Dendritic cell treated with granulocyte-macrophage colony-stimulating factor and Interleukin-4, amounts not matched to agents 40 ng/mL and 50 ng/mL, for 4 days (primary cell): ENCODE measurements around the gene RRAGB.
"Not testable (repeated sequence)": the region's sequence is repeated elsewhere in the genome, so short reads cannot be mapped to it uniquely, and the experiment has no call there.

ENCODE experiments used
- H3K27ac Mint-ChIP-seq: one replicate; pipeline ENCODE4 v1.8.0; 2022; ENCODE audit warnings: mild to moderate bottlenecking, mixed read lengths
- H3K27me3 Mint-ChIP-seq: one replicate; pipeline ENCODE4 v1.8.0; 2022; ENCODE audit warnings: mild to moderate bottlenecking, mixed read lengths
- H3K36me3 Mint-ChIP-seq: one replicate; pipeline ENCODE4 v1.8.0; 2022; ENCODE audit warnings: low read depth, mixed read lengths
- H3K4me1 Mint-ChIP-seq: one replicate; pipeline ENCODE4 v1.8.0; 2022; ENCODE audit warnings: low read depth, mixed read lengths
- H3K4me3 Mint-ChIP-seq: one replicate; pipeline ENCODE4 v1.8.0; 2022; ENCODE audit warnings: mild to moderate bottlenecking, moderate library complexity, mixed read lengths
- H3K9me3 Mint-ChIP-seq: one replicate; pipeline ENCODE4 v1.8.0; 2022; ENCODE audit warnings: mixed read lengths
- intact Hi-C: fragments of 100-400 bp; cut with micrococcal nuclease; formaldehyde crosslinking; loops from one replicate; pipeline ENCODE4 v1.15.0; 2022

The RRAGB gene

DNA sequence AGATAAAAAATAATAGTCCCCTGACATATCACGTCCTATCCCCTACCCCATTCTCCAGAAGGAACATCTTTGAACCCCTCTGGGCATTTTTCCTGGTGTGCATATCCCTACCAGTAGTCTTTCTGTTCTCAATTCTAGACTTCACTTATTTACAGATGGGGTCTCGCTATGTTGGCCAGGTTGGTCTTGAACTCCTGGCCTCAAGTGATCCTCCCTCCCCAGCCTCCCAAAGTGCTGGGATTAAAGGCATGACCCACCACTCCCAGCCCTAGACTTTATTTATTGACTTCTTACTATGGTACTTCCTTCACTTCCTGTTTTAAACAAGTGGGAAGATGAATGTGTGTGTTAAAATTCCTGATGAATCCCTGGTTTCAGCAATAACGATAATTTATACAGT lies 612 bp upstream of the RRAGB start:
- intact Hi-C loops, result loop anchor here (10.0 kb wide), 2 partner anchors 848 to 1532 kb away; partner anchors contain the start of genes FAM120C and UBQLN2
- peaks cover 35% of the 10 kb centered on the region for H3K4me1 Mint-ChIP-seq
- H3K9me3 Mint-ChIP-seq, result no peaks in the 10 kb centered on the region
- peak overlapping the region; percentile 88 for H3K4me3 Mint-ChIP-seq
- H3K27ac Mint-ChIP-seq, result peak overlapping the region; percentile 87
- no peaks in the 10 kb centered on the region for H3K27me3 Mint-ChIP-seq
- H3K36me3 Mint-ChIP-seq, result peaks cover 29% of the 10 kb centered on the region

DNA sequence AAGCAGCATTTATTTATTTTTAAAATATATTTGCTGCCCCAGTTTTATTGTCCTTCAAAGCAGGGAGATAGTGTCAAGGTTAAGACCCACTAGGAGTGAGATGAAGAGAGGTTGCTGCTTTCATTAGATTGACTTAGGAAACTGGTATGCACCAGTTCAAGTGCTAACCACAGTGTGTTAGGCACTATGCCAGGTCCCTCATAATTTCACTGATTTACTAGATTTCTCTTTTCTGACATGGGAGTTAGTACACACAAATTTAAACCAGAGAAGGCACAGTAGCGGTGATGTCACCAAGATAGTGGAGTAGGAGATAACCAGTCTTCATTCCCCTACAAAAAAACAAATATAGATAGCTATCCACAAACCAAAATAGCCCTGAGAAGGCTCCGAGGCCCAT lies 14.3 kb downstream of the RRAGB start:
- peaks cover 66% of the 10 kb centered on the region for H3K36me3 Mint-ChIP-seq
- H3K27me3 Mint-ChIP-seq, result no peaks in the 10 kb centered on the region
- no peak overlapping the region for H3K4me3 Mint-ChIP-seq
- intact Hi-C loops, result no loop called here
- H3K27ac Mint-ChIP-seq, result no peak overlapping the region
- H3K4me1 Mint-ChIP-seq, result no peaks in the 10 kb centered on the region
- H3K9me3 Mint-ChIP-seq, result no peaks in the 10 kb centered on the region

- H3K4me3 Mint-ChIP-seq, result no peak overlapping the region
- intact Hi-C loops, result no loop called here
- H3K9me3 Mint-ChIP-seq, result no peaks in the 10 kb centered on the region
- H3K4me1 Mint-ChIP-seq, result no peaks in the 10 kb centered on the region
- no peak overlapping the region for H3K27ac Mint-ChIP-seq
- peaks cover 82% of the 10 kb centered on the region for H3K36me3 Mint-ChIP-seq
- no peaks in the 10 kb centered on the region for H3K27me3 Mint-ChIP-seq
Measured at GRCh38 chrX:55738969-55739368, 21.4 kb downstream of the RRAGB start.

GRCh38 chrX:55742649-55743048 lies 25.1 kb downstream of the RRAGB start:
- no peak overlapping the region for H3K4me3 Mint-ChIP-seq
- H3K27me3 Mint-ChIP-seq, result no peaks in the 10 kb centered on the region
- H3K36me3 Mint-ChIP-seq, result peaks cover 68% of the 10 kb centered on the region
- H3K4me1 Mint-ChIP-seq, result no peaks in the 10 kb centered on the region
- H3K9me3 Mint-ChIP-seq, result no peaks in the 10 kb centered on the region
- no peak overlapping the region for H3K27ac Mint-ChIP-seq
- intact Hi-C loops, result no loop called here

GRCh38 chrX:55748463-55748862 lies 30.9 kb downstream of the RRAGB start:
- H3K27me3 Mint-ChIP-seq, H3K4me1 Mint-ChIP-seq, H3K4me3 Mint-ChIP-seq, H3K9me3 Mint-ChIP-seq, intact Hi-C loops, H3K27ac Mint-ChIP-seq: not testable (repeated sequence)
- H3K36me3 Mint-ChIP-seq, result peaks cover 56% of the 10 kb centered on the region

DNA sequence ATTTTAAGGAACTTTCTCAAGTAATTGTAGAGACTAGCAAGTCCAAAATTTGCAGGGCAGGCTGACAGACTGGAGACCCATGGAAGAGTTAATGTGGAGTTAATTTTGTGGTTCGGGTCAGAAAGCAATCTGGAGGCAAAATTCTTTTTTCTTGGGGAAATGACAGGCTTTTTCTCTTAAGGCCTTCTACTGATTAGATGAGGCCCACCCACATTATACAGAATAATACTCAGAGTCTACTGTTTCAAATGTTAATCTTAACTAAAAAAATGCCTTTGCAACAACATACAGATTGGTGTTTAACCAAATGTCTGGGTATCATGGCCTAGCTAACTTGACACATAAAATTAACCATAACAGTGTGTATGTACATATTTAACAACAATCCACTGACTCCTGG lies 32.7 kb downstream of the RRAGB start:
- intact Hi-C loops, result no loop called here
- Mint-ChIP-seq H3K27ac (no peak overlapping the region), H3K27me3 (no peaks in the 10 kb centered on the region), H3K4me3 (no peak overlapping the region), H3K9me3 (no peaks in the 10 kb centered on the region), H3K4me1 (no peaks in the 10 kb centered on the region), H3K36me3 (peaks cover 53% of the 10 kb centered on the region)

DNA sequence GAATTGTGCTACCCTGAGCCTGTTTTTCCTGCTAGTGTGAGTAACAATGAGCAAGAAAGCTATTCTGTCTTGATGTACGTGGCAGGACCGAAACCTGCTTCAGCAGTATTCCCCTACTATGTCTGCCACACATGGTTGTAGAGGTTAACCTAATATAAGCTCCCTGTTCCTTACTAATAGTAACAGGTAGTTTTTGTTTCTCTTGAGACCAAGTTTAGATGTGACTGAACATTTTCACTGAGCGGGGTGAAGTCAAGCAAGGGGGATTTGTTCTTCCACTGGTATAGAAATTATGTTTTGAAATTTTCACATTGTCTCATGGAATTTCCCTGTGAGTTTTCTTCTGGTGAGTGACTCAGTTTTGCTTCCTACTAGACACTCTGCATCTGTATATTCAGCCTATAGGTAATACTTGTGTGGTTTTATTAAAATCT lies 37.3 kb downstream of the RRAGB start:
- no peak overlapping the region for H3K27ac Mint-ChIP-seq
- no peaks in the 10 kb centered on the region for H3K9me3 Mint-ChIP-seq
- intact Hi-C loops, result no loop called here
- no peak overlapping the region for H3K4me3 Mint-ChIP-seq
- H3K36me3 Mint-ChIP-seq, result peaks cover 45% of the 10 kb centered on the region
- H3K4me1 Mint-ChIP-seq, result no peaks in the 10 kb centered on the region
- H3K27me3 Mint-ChIP-seq, result no peaks in the 10 kb centered on the region

DNA sequence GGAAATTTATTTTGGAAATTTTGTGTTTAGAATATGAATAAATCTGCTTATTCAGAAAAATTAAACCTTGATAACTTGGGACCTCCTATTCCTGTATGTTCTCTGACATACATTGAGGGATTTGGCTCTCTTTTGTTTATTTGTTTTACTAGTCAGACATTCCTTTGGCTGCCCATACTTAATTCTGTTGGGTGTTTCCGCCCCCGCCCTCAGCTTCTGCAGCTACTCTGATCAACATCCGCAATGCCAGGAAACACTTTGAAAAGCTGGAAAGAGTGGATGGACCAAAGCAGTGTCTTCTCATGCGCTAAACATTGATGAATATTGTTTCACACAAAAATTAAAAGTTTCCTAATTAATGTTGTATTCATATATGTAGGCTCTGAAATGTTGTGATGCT lies 40.5 kb downstream of the RRAGB start:
- no peaks in the 10 kb centered on the region for H3K9me3 Mint-ChIP-seq
- H3K36me3 Mint-ChIP-seq, result peaks cover 40% of the 10 kb centered on the region
- intact Hi-C loops, result no loop called here
- H3K4me3 Mint-ChIP-seq, result no peak overlapping the region
- H3K27me3 Mint-ChIP-seq, result no peaks in the 10 kb centered on the region
- no peaks in the 10 kb centered on the region for H3K4me1 Mint-ChIP-seq
- H3K27ac Mint-ChIP-seq, result no peak overlapping the region

DNA sequence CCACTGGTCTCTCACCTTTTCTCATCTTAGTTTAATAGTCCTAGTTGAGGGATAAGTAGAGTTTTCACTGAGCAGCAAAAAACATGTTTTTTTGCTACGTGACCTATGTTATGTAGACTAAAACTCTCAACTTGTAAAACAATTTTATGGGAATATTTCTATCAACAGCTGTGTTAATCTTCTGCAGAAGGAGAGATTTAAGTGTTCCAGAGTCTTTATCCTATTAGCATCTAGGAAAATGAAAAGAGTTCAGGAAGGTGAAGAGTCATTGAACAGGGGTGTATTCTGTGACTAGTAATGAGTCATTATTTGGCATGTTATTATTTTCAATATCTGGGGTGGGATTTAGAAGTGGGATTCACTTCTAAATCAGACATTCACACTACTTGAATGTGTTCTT lies 41.9 kb downstream of the RRAGB start:
- H3K4me1 Mint-ChIP-seq, result no peaks in the 10 kb centered on the region
- no peak overlapping the region for H3K4me3 Mint-ChIP-seq
- H3K9me3 Mint-ChIP-seq, result no peaks in the 10 kb centered on the region
- H3K27me3 Mint-ChIP-seq, result no peaks in the 10 kb centered on the region
- peaks cover 40% of the 10 kb centered on the region for H3K36me3 Mint-ChIP-seq
- intact Hi-C loops, result no loop called here
- no peak overlapping the region for H3K27ac Mint-ChIP-seq

GRCh38 chrX:55767100-55767499 lies 49.6 kb downstream of the RRAGB start:
- no peaks in the 10 kb centered on the region for H3K4me1 Mint-ChIP-seq
- H3K4me3 Mint-ChIP-seq, result no peak overlapping the region
- no peaks in the 10 kb centered on the region for H3K9me3 Mint-ChIP-seq
- H3K36me3 Mint-ChIP-seq, result peaks cover 22% of the 10 kb centered on the region
- intact Hi-C loops, result no loop called here
- H3K27ac Mint-ChIP-seq, result no peak overlapping the region
- H3K27me3 Mint-ChIP-seq, result no peaks in the 10 kb centered on the region

GRCh38 chrX:55774419-55774818 lies 56.9 kb downstream of the RRAGB start:
- H3K27me3 Mint-ChIP-seq, intact Hi-C loops: not testable (repeated sequence)
- peaks cover 32% of the 10 kb centered on the region for H3K36me3 Mint-ChIP-seq

GRCh38 chrX:55777596-55777995 lies 60.0 kb downstream of the RRAGB start:
- intact Hi-C loops, result no loop called here
- no peak overlapping the region for H3K4me3 Mint-ChIP-seq
- H3K36me3 Mint-ChIP-seq, result peaks cover 20% of the 10 kb centered on the region
- H3K9me3 Mint-ChIP-seq, result no peaks in the 10 kb centered on the region
- H3K27ac Mint-ChIP-seq, result no peak overlapping the region
- no peaks in the 10 kb centered on the region for H3K27me3 Mint-ChIP-seq
- H3K4me1 Mint-ChIP-seq, result no peaks in the 10 kb centered on the region

More at GRCh38 chrX:55774419-55774818, 56.9 kb downstream of the RRAGB start:
- not testable (repeated sequence) for H3K27ac Mint-ChIP-seq, H3K9me3 Mint-ChIP-seq, H3K4me1 Mint-ChIP-seq, H3K4me3 Mint-ChIP-seq

DNA sequence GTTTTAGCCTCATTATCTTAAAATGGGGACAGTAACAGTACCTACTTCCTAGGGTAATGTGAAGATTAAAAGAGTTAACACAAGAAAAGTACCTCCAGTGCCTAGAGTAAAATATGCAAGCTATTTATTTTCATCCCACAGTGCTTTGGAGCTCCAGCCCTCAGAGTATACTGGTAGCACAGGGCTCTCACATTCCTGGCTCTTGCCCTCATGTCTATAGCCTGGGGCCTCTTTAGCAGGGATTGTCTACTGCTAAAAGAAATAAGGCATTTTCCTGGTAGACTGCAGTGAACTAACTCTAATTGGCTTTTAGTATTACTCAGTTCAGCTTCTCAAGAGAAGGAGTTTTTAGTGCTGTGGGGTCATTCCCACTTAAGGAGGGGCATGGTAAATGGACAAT lies 60.8 kb downstream of the RRAGB start:
- Mint-ChIP-seq H3K9me3 (no peaks in the 10 kb centered on the region), H3K4me1 (no peaks in the 10 kb centered on the region), H3K36me3 (peaks cover 16% of the 10 kb centered on the region), H3K27ac (no peak overlapping the region), H3K4me3 (no peak overlapping the region), H3K27me3 (no peaks in the 10 kb centered on the region)
- intact Hi-C loops, result no loop called here

DNA sequence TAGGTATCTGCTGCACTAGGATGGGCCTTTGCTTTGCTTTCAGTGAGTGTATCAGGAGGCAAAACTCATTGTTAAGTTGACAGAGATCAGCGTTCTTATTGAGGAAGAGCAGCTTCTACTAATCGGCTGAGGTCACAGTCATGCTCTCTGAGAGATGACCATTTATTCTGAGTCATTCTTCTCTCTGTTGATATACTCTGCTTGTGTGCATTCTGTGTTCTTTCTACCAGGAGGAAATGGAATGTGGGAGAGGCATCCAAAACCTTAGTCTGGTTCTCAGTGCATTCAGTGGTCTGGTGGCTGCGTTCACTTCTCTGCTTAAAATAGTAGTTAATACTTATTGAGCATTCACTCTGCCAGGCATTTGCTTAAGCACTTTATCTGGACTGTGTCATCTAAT lies 66.2 kb downstream of the RRAGB start:
- no peaks in the 10 kb centered on the region for H3K9me3 Mint-ChIP-seq
- no peak overlapping the region for H3K4me3 Mint-ChIP-seq
- no peaks in the 10 kb centered on the region for H3K27me3 Mint-ChIP-seq
- intact Hi-C loops, result no loop called here
- no peaks in the 10 kb centered on the region for H3K36me3 Mint-ChIP-seq
- H3K4me1 Mint-ChIP-seq, result no peaks in the 10 kb centered on the region
- no peak overlapping the region for H3K27ac Mint-ChIP-seq

- intact Hi-C loops, result no loop called here
- H3K27ac Mint-ChIP-seq, result no peak overlapping the region
- no peaks in the 10 kb centered on the region for H3K4me1 Mint-ChIP-seq
- no peaks in the 10 kb centered on the region for H3K36me3 Mint-ChIP-seq
- H3K4me3 Mint-ChIP-seq, result no peak overlapping the region
- no peaks in the 10 kb centered on the region for H3K9me3 Mint-ChIP-seq
- no peaks in the 10 kb centered on the region for H3K27me3 Mint-ChIP-seq
Measured at GRCh38 chrX:55787063-55787462, 69.5 kb downstream of the RRAGB start.
